PC-3 (cell line): Measurements from ENCODE around the gene ERAP2. TPM values are rescaled to one million over a fixed set of nuclear protein-coding genes. Genes with fewer than 3 reads are reported as not detected.
A peak's percentile ranks its signal among the peaks of the same experiment; 100 is the strongest.

Experiments used
- ATAC-seq: fragments of 200-7000 bp; cut with Tn5 transposase; 2 replicates; pipeline ENCODE4 v1.9.1; 2020; ENCODE audit warnings: mild to moderate bottlenecking, moderate library complexity
- BruUV-seq: library from RNA; stranded (reverse); fragments of 400-500 nt; replicated peaks from 2 replicates; lab custom pipeline; 2021; lab: Mats Ljungman, UMichigan
- CTCF ChIA-PET: fragments of 300-600 bp; sonication (Branson Sonifier 250); formaldehyde crosslinking; loops from one replicate; lab custom pipeline; 2022; ENCODE audit warnings: antibody characterized with exemption; lab: Charles Lee
- POLR2A ChIA-PET: fragments of 300-600 bp; sonication (Branson Sonifier 250); formaldehyde crosslinking; loops from one replicate; lab custom pipeline; 2022; ENCODE audit warnings: antibody characterized with exemption; ENCODE audit not compliant: unreplicated experiment; lab: Charles Lee
- DNase-seq: peaks from one replicate; pipeline ENCODE4 v3.0.0-alpha.2; 2015
- H2AFZ ChIP-seq: fragments of 300-600 bp; sonication (generic); 2 replicates; pipeline ENCODE4 v1.6.0; 2016; ENCODE audit warnings: antibody characterized with exemption, low read length
- H3F3A ChIP-seq: fragments of 300-600 bp; sonication (generic); one replicate; pipeline ENCODE4 v1.6.0; 2017; ENCODE audit warnings: antibody characterized with exemption, low read length, control low read depth, mild to moderate bottlenecking; ENCODE audit not compliant: unreplicated experiment
- H3K27ac ChIP-seq: fragments of 300-600 bp; sonication (generic); 2 replicates; pipeline ENCODE4 v1.5.1; 2016; ENCODE audit warnings: mild to moderate bottlenecking, low read length
- H3K27me3 ChIP-seq: fragments of 300-600 bp; sonication (generic); 2 replicates; pipeline ENCODE4 v1.6.1; 2016; ENCODE audit warnings: low read length, mixed read lengths
- H3K36me3 ChIP-seq: fragments of 300-600 bp; sonication (generic); 2 replicates; pipeline ENCODE4 v1.6.1; 2016; ENCODE audit warnings: low read depth, mixed run types, low read length, mixed read lengths
- H3K4me1 ChIP-seq: fragments of 300-600 bp; sonication (generic); 2 replicates; pipeline ENCODE4 v1.5.1; 2016; ENCODE audit warnings: low read length; ENCODE audit not compliant: insufficient read depth
- H3K4me2 ChIP-seq: fragments of 300-600 bp; sonication (generic); 2 replicates; pipeline ENCODE4 v1.6.0; 2016; ENCODE audit warnings: low read length
- H3K4me3 ChIP-seq: fragments of 300-600 bp; sonication (generic); 2 replicates; pipeline ENCODE4 v1.5.1; 2016; ENCODE audit warnings: mild to moderate bottlenecking, low read length, mixed read lengths
- H3K79me2 ChIP-seq: fragments of 300-600 bp; sonication (generic); 2 replicates; pipeline ENCODE4 v1.6.1; 2017; ENCODE audit warnings: low read length, mixed read lengths
- H3K9ac ChIP-seq: fragments of 300-600 bp; sonication (generic); 2 replicates; pipeline ENCODE4 v1.6.0; 2016; ENCODE audit warnings: mild to moderate bottlenecking, low read length
- H3K9me2 ChIP-seq: fragments of 300-600 bp; sonication (generic); replicated peaks from 2 replicates; pipeline ENCODE4 v1.6.1; 2016; ENCODE audit warnings: mixed run types, low read length, mixed read lengths
- H3K9me3 ChIP-seq: fragments of 300-600 bp; sonication (generic); 2 replicates; pipeline ENCODE4 v1.6.1; 2016; ENCODE audit warnings: low read length, mixed read lengths
- H4K20me1 ChIP-seq: fragments of 300-600 bp; sonication (generic); 2 replicates; pipeline ENCODE4 v1.6.1; 2016; ENCODE audit warnings: low read length, mixed read lengths
- CTCF ChIP-seq: fragments of 300-600 bp; sonication (generic); conservative IDR thresholded peaks from 2 replicates; pipeline ENCODE4 v1.5.1; 2017; ENCODE audit warnings: antibody characterized with exemption, low read depth, mild to moderate bottlenecking, low read length
- EZH2 ChIP-seq: fragments of 300-600 bp; sonication (generic); IDR thresholded peaks from one replicate; pipeline ENCODE4 v1.6.1; 2017; ENCODE audit warnings: antibody characterized with exemption, mild to moderate bottlenecking, low read length; ENCODE audit not compliant: unreplicated experiment
- EZH2phosphoT487 ChIP-seq: fragments of 300-600 bp; sonication (generic); IDR thresholded peaks from 2 replicates; pipeline ENCODE4 v1.6.1; 2018; ENCODE audit warnings: mild to moderate bottlenecking, antibody characterized with exemption, low read length, borderline replicate concordance
- intact Hi-C: fragments of 100-400 bp; cut with micrococcal nuclease; formaldehyde crosslinking; loops from 2 replicates; pipeline ENCODE4 v1.9.0; 2023
- total RNA-seq: library from RNA; depleted of rRNA; stranded (reverse); fragments of >200 nt; gene quantifications from 2 replicates; pipeline ENCODE4 v1.2.3, GENCODE V29; 2014

The ERAP2 gene
- total RNA-seq, 1 experiment from 2014 or later: 9.6 TPM

GRCh38 chr5:96893342-96893741 is 17.0 kb downstream of the ERAP2 start:
- no peaks in the 10 kb centered on the region for H4K20me1 ChIP-seq
- no peaks in the 10 kb centered on the region for H3K9me2 ChIP-seq
- H3K4me2 ChIP-seq: no peak overlapping the region
- no peak overlapping the region for H3K9ac ChIP-seq
- no peaks in the 10 kb centered on the region for H3K79me2 ChIP-seq
- no peak overlapping the region for H3K27ac ChIP-seq
- H2AFZ ChIP-seq: no peak overlapping the region
- ChIA-PET CTCF (no interaction called here), POLR2A (no interaction called here)
- H3K4me1 ChIP-seq: no peaks in the 10 kb centered on the region
- ATAC-seq (no peak), DNase-seq (peak; percentile 35)
- no TSS peak for BruUV-seq
- TF ChIP-seq EZH2 (no peak), CTCF (no peak), EZH2phosphoT487 (no peak)
- no peak overlapping the region for H3K4me3 ChIP-seq
- intact Hi-C loops: no loop called here
- no peaks in the 10 kb centered on the region for H3K9me3 ChIP-seq
- H3K27me3 ChIP-seq: no peaks in the 10 kb centered on the region
- H3K36me3 ChIP-seq: no peaks in the 10 kb centered on the region
- H3F3A ChIP-seq: no peaks in the 10 kb centered on the region

GRCh38 chr5:96896276-96896675 is 20.0 kb downstream of the ERAP2 start:
- Histone ChIP-seq H3K27me3 (no peaks in the 10 kb centered on the region), H3F3A (no peaks in the 10 kb centered on the region), H3K4me2 (no peak overlapping the region), H3K4me1 (peaks cover 1% of the 10 kb centered on the region), H3K9ac (no peak overlapping the region), H3K36me3 (no peaks in the 10 kb centered on the region), H3K9me2 (no peaks in the 10 kb centered on the region), H3K79me2 (no peaks in the 10 kb centered on the region), H2AFZ (no peak overlapping the region), H4K20me1 (no peaks in the 10 kb centered on the region), H3K4me3 (no peak overlapping the region), H3K9me3 (no peaks in the 10 kb centered on the region), H3K27ac (no peak overlapping the region)
- BruUV-seq: no TSS peak
- TF ChIP-seq CTCF (no peak), EZH2phosphoT487 (no peak), EZH2 (no peak)
- ChIA-PET CTCF (no interaction called here), POLR2A (no interaction called here)
- ATAC-seq (no peak), DNase-seq (no peak)
- intact Hi-C loops: no loop called here

- no peak for ATAC-seq
- no peak overlapping the region for H3K9ac ChIP-seq
- no peaks in the 10 kb centered on the region for H3K9me2 ChIP-seq
- H3K4me1 ChIP-seq: peaks cover 7% of the 10 kb centered on the region
- POLR2A ChIA-PET: no interaction called here
- H3K36me3 ChIP-seq: no peaks in the 10 kb centered on the region
- CTCF ChIA-PET: no interaction called here
- no peaks in the 10 kb centered on the region for H3K27me3 ChIP-seq
- H3K4me3 ChIP-seq: no peak overlapping the region
- no peaks in the 10 kb centered on the region for H4K20me1 ChIP-seq
- no peak overlapping the region for H3K4me2 ChIP-seq
- H3F3A ChIP-seq: no peaks in the 10 kb centered on the region
- H3K79me2 ChIP-seq: no peaks in the 10 kb centered on the region
- no peaks in the 10 kb centered on the region for H3K9me3 ChIP-seq
- H2AFZ ChIP-seq: no peak overlapping the region
- DNase-seq: no peak
- no TSS peak for BruUV-seq
- H3K27ac ChIP-seq: no peak overlapping the region
- intact Hi-C loops: no loop called here
- no peak for TF ChIP-seq CTCF
- no peak for TF ChIP-seq EZH2
- no peak for TF ChIP-seq EZH2phosphoT487
These were observed 20.5 kb downstream of the ERAP2 start for GRCh38 chr5:96896806-96897205.
